NAMALWA (cell line): ENCODE data around the gene C2CD4D.

Experiments
- DNase-seq: peaks from one replicate; pipeline ENCODE4 v3.0.0-alpha.2; 2015; ENCODE audit warnings: low spot score

C2CD4D gene

GRCh38 chr1:151833172-151833900 lies 6.3 kb downstream of the C2CD4D start:
- DNase-seq = no peak

GRCh38 chr1:151832318-151832980 lies 7.2 kb downstream of the C2CD4D start:
- no peak for DNase-seq

GRCh38 chr1:151831605-151832004 lies 8.0 kb downstream of the C2CD4D start, which contains the start of gene RORC:
RORC (minus strand) TSS chr1:151831802; CDS start chr1:151831764, 38 bp downstream.
- DNase-seq = no peak

- DNase-seq = no peak
Measured at GRCh38 chr1:151831256-151831591, 8.4 kb downstream of the C2CD4D start.

GRCh38 chr1:151830055-151830454 lies 9.6 kb downstream of the C2CD4D start:
- no peak for DNase-seq

GRCh38 chr1:151829352-151830046 lies 10.1 kb downstream of the C2CD4D start:
- DNase-seq = no peak

GRCh38 chr1:151828921-151829320 lies 10.7 kb downstream of the C2CD4D start:
- no peak for DNase-seq

GRCh38 chr1:151827853-151828252 lies 11.8 kb downstream of the C2CD4D start:
- no peak for DNase-seq

GRCh38 chr1:151825751-151826660 lies 13.6 kb downstream of the C2CD4D start:
- DNase-seq = no peak

GRCh38 chr1:151825204-151825603 lies 14.4 kb downstream of the C2CD4D start:
- DNase-seq = no peak

GRCh38 chr1:151823175-151823574 lies 16.4 kb downstream of the C2CD4D start:
- no peak for DNase-seq

GRCh38 chr1:151822404-151822803 lies 17.2 kb downstream of the C2CD4D start:
- no peak for DNase-seq

- DNase-seq = no peak
Measured at GRCh38 chr1:151820940-151821339, 18.7 kb downstream of the C2CD4D start.

- DNase-seq = no peak
Measured at GRCh38 chr1:151819976-151820623, 19.5 kb downstream of the C2CD4D start.

GRCh38 chr1:151819227-151819835 lies 20.3 kb downstream of the C2CD4D start:
- no peak for DNase-seq

GRCh38 chr1:151817353-151817730 lies 22.3 kb downstream of the C2CD4D start:
- DNase-seq = peak; percentile 21

GRCh38 chr1:151816548-151817352 lies 22.9 kb downstream of the C2CD4D start:
- DNase-seq = no peak

- no peak for DNase-seq
Measured at GRCh38 chr1:151815716-151816327, 23.8 kb downstream of the C2CD4D start.

GRCh38 chr1:151814971-151815545 lies 24.6 kb downstream of the C2CD4D start:
- DNase-seq = no peak
